HCT116 (cell line): Measurements from ENCODE around the gene PSMA7. TPM values are rescaled to one million over a fixed set of nuclear protein-coding genes. Genes with fewer than 3 reads are reported as not detected.

Experiments used
- ATAC-seq: fragments of 200-7000 bp; cut with Tn5 transposase; 2 replicates; pipeline ENCODE4 v1.9.1; 2020; ENCODE audit warnings: mild to moderate bottlenecking, moderate library complexity
- BruUV-seq: library from RNA; stranded (reverse); fragments of 400-500 nt; replicated peaks from 2 replicates; lab custom pipeline; 2021; lab: Mats Ljungman, UMichigan
- CTCF ChIA-PET: fragments of 300-600 bp; sonication (Branson Sonifier 250); formaldehyde crosslinking; loops from one replicate; lab custom pipeline; 2021; ENCODE audit warnings: antibody characterized with exemption; lab: Charles Lee
- POLR2A ChIA-PET: fragments of 300-600, 350-600 bp; sonication (Branson Sonifier 250); formaldehyde crosslinking; loops from one replicate; lab custom pipeline; 2021; ENCODE audit warnings: antibody characterized with exemption; lab: Charles Lee
- RAD21 ChIA-PET, 2 experiments: fragments of 300-600 bp; sonication (Branson Sonifier 250); formaldehyde crosslinking; loops; one replicate each; lab custom pipeline; 2023; ENCODE audit warnings: low total read pairs in 2 of 2; ENCODE audit not compliant: uncharacterized antibody in 2 of 2, unreplicated experiment in 2 of 2, low non-redundant PET in 1 of 2; lab: Charles Lee
- DNase-seq: peaks from one replicate; pipeline ENCODE4 v3.0.0-alpha.2; 2010; ENCODE audit warnings: low read depth, low spot score
- H2AFZ ChIP-seq: fragments of 200-600 bp; shearing (Covaris generic), sonication (generic); 2 replicates; pipeline ENCODE4 v1.6.1; 2017; ENCODE audit warnings: low read depth, mixed run types, mixed read lengths, antibody characterized with exemption, low read length; ENCODE audit not compliant: poor library complexity, severe bottlenecking
- H3K27ac ChIP-seq: 2 replicates; pipeline ENCODE4 v1.5.1; 2012; ENCODE audit warnings: low read depth, low read length
- H3K27me3 ChIP-seq: fragments of 200-600 bp; sonication (generic); 2 replicates; pipeline ENCODE4 v1.6.1; 2016; ENCODE audit warnings: mixed run types, low read length, mixed read lengths; ENCODE audit not compliant: insufficient read depth
- H3K36me3 ChIP-seq, 2 experiments: fragments of 200-500 bp in 1 of 2; fragments of 200-600 bp in 1 of 2; sonication (Bioruptor generic) in 1 of 2; sonication (generic) in 1 of 2; 2 replicates each; pipeline versions ENCODE4 v1.5.1 to v1.6.1; 2014 to 2016; ENCODE audit warnings: low read length in 2 of 2, inconsistent platforms in 1 of 2, mixed read lengths in 1 of 2, mixed run types in 1 of 2; ENCODE audit not compliant: insufficient read depth in 2 of 2, control insufficient read depth in 1 of 2
- H3K4me1 ChIP-seq, 2 experiments: fragments of 200-600 bp in 1 of 2; sonication (generic) in 1 of 2; 2 replicates each; pipeline versions ENCODE4 v1.5.1 to v1.6.1; 2012 to 2017; ENCODE audit warnings: low read length in 2 of 2, inconsistent platforms in 1 of 2, mild to moderate bottlenecking in 1 of 2, mixed read lengths in 1 of 2, mixed run types in 1 of 2, moderate library complexity in 1 of 2; ENCODE audit not compliant: insufficient read depth in 2 of 2, control insufficient read depth in 1 of 2
- H3K4me2 ChIP-seq: fragments of 200-600 bp; sonication (generic); 2 replicates; pipeline ENCODE4 v1.6.1; 2017; ENCODE audit warnings: mixed run types, low read length, mixed read lengths
- H3K4me3 ChIP-seq, 2 experiments: fragments of 200-600 bp in 1 of 2; sonication (generic) in 1 of 2; replicated peaks in 1 of 2; 2 replicates each; pipeline ENCODE4 v1.5.1; 2011 to 2016; ENCODE audit warnings: low read length in 2 of 2, control low read depth in 1 of 2, low read depth in 1 of 2, mild to moderate bottlenecking in 1 of 2, mixed read lengths in 1 of 2, mixed run types in 1 of 2
- H3K79me2 ChIP-seq: fragments of 200-600 bp; sonication (generic); 2 replicates; pipeline ENCODE4 v1.6.1; 2017; ENCODE audit warnings: mild to moderate bottlenecking, mixed run types, low read length, moderate library complexity, mixed read lengths; ENCODE audit not compliant: insufficient read depth
- H3K9ac ChIP-seq: fragments of 200-600 bp; sonication (generic); 2 replicates; pipeline ENCODE4 v1.6.1; 2016; ENCODE audit warnings: low read length, mixed read lengths
- H3K9me2 ChIP-seq: fragments of 200-600 bp; sonication (generic), shearing (Covaris generic); 2 replicates; pipeline ENCODE4 v1.6.1; 2017; ENCODE audit warnings: mixed run types, mild to moderate bottlenecking, moderate library complexity; ENCODE audit not compliant: insufficient read depth
- H3K9me3 ChIP-seq, 2 experiments: fragments of 200-500 bp in 1 of 2; fragments of 200-600 bp in 1 of 2; sonication (Bioruptor generic) in 1 of 2; sonication (generic) in 1 of 2; 2 replicates each; pipeline ENCODE4 v1.6.1; 2014 to 2017; ENCODE audit warnings: low read length in 2 of 2, mixed read lengths in 2 of 2, inconsistent platforms in 1 of 2, low read depth in 1 of 2, mild to moderate bottlenecking in 1 of 2, mixed run types in 1 of 2, moderate library complexity in 1 of 2; ENCODE audit not compliant: control insufficient read depth in 1 of 2, insufficient read depth in 1 of 2
- H4K20me1 ChIP-seq: fragments of 200-600 bp; sonication (generic), shearing (Covaris generic); 2 replicates; pipeline ENCODE4 v1.6.1; 2017; ENCODE audit warnings: mixed run types, mild to moderate bottlenecking, moderate library complexity; ENCODE audit not compliant: insufficient read depth
- CEBPB ChIP-seq: IDR thresholded peaks from 2 replicates; pipeline ENCODE4 v1.6.1; 2012; ENCODE audit warnings: low read depth
- EGR1 ChIP-seq: IDR thresholded peaks from 2 replicates; pipeline ENCODE4 v1.6.1; 2012; ENCODE audit warnings: low read depth
- ELF1 ChIP-seq: IDR thresholded peaks from 2 replicates; pipeline ENCODE4 v1.6.1; 2012; ENCODE audit warnings: low read depth, borderline replicate concordance
- EZH2 ChIP-seq: fragments of 200-600 bp; sonication (generic); IDR thresholded peaks from 2 replicates; pipeline ENCODE4 v1.6.1; 2017; ENCODE audit warnings: antibody characterized with exemption, mixed run types
- EZH2phosphoT487 ChIP-seq: fragments of 200-600 bp; IDR thresholded peaks from 2 replicates; pipeline ENCODE4 v1.6.1; 2018; ENCODE audit warnings: antibody characterized with exemption, borderline replicate concordance
- FOSL1 ChIP-seq: IDR thresholded peaks from 2 replicates; pipeline ENCODE4 v1.6.1; 2012; ENCODE audit warnings: low read depth
- JUND ChIP-seq: IDR thresholded peaks from 2 replicates; pipeline ENCODE4 v1.6.1; 2012
- MAX ChIP-seq: IDR thresholded peaks from 2 replicates; pipeline ENCODE4 v1.6.1; 2012
- POLR2A ChIP-seq: IDR thresholded peaks from 2 replicates; pipeline ENCODE4 v1.7.0; 2011; ENCODE audit warnings: borderline replicate concordance; ENCODE audit not compliant: insufficient read depth, insufficient read length; ENCODE audit errors: extremely low read depth
- RAD21 ChIP-seq: IDR thresholded peaks from 2 replicates; pipeline ENCODE4 v1.6.1; 2012; ENCODE audit warnings: low read depth, mild to moderate bottlenecking
- SIN3A ChIP-seq: IDR thresholded peaks from 2 replicates; pipeline ENCODE4 v1.6.1; 2012; ENCODE audit warnings: low read depth
- SRF ChIP-seq: IDR thresholded peaks from 2 replicates; pipeline ENCODE4 v1.6.1; 2012; ENCODE audit warnings: low read depth
- TCF7L2 ChIP-seq: IDR thresholded peaks from 2 replicates; pipeline ENCODE4 v1.7.0; 2011; ENCODE audit warnings: borderline replicate concordance, inconsistent platforms; ENCODE audit not compliant: insufficient read depth, insufficient read length; ENCODE audit errors: extremely low read depth
- ZFX ChIP-seq: fragments of 450-650 bp; IDR thresholded peaks from 2 replicates; pipeline ENCODE4 v1.6.1; 2017
- ZNF274 ChIP-seq: fragments of 200-500 bp; sonication (Bioruptor generic); IDR thresholded peaks from 2 replicates; pipeline ENCODE4 v1.6.1; 2014; ENCODE audit warnings: mild to moderate bottlenecking, low read depth, low read length, inconsistent platforms
- intact Hi-C: fragments of 100-400 bp; cut with micrococcal nuclease; formaldehyde crosslinking; loops from 2 replicates; pipeline ENCODE4 v1.10.0; 2022
- total RNA-seq: library from RNA; stranded (reverse); gene quantifications from one replicate; pipeline ENCODE4 v1.2.1, GENCODE V29; 2021; ENCODE audit not compliant: unreplicated experiment
- TF ChIP-seq, protein P1 (sequence below): IDR thresholded peaks from 2 replicates; pipeline ENCODE4 v1.6.1; 2011; ENCODE audit warnings: mild to moderate bottlenecking, low read length, moderate library complexity; ENCODE audit not compliant: insufficient replicate concordance; ENCODE audit errors: extremely low read depth
- TF ChIP-seq, protein P2 (sequence below), 3 experiments: fragments of 200-600 bp in 1 of 3; sonication (generic) in 1 of 3; IDR thresholded peaks in 2 of 3; conservative IDR thresholded peaks in 1 of 3; 2 replicates each; pipeline ENCODE4 v1.5.1; 2012 to 2017; ENCODE audit warnings: low read depth in 2 of 3, low read length in 2 of 3, antibody characterized with exemption in 1 of 3, borderline replicate concordance in 1 of 3, control low read depth in 1 of 3, mild to moderate bottlenecking in 1 of 3, mixed read lengths in 1 of 3, mixed run types in 1 of 3, moderate library complexity in 1 of 3; ENCODE audit not compliant: insufficient read depth in 1 of 3

PSMA7 gene
- total RNA-seq, 1 experiment from 2014 or later = 364 TPM

GRCh38 chr20:62160876-62161275, 17.7 kb upstream of the PSMA7 start (continued):
- no peak for TF ChIP-seq MAX
- no peak for TF ChIP-seq POLR2A
- no peak for TF ChIP-seq EGR1

DNA sequence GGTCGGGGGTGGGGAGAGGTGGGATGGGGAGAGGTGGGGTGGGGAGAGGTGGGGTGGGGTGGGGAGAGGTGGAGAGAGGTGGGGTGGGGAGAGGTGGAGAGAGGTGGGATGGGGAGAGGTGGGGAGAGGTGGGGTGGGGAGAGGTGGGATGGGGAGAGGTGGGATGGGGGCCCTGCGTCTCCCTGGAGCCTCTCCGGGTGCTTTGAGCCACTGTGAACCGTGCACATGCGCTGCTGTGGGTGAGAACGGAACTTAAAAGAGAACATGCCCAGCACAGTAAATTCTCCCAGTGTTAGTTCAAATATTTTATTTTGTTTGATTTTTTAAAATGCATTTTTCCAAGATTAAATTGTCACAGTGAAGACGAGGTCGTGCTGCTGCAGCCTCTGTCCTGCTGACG, 17.1 kb upstream of the PSMA7 start:
- Histone ChIP-seq H3K9me2 (no peaks in the 10 kb centered on the region), H3K9me3 (no peaks in the 10 kb centered on the region), H3K27ac (no peak overlapping the region; the same call in 1 of the 2 replicates), H3K36me3 (peaks cover 17 to 18% of the 10 kb centered on the region in 2 experiments; a peak in 3 of 4 replicates), H3K79me2 (peaks cover 59% of the 10 kb centered on the region), H2AFZ (no peak overlapping the region), H3K9ac (peak overlapping the region; percentile 50), H3K27me3 (no peaks in the 10 kb centered on the region), H4K20me1 (peaks cover 3% of the 10 kb centered on the region; the same call in 1 of the 2 replicates), H3K4me1 (peaks cover 48 to 66% of the 10 kb centered on the region in 2 experiments), H3K4me3 (no peak overlapping the region), H3K4me2 (peak overlapping the region; percentile 85)
- intact Hi-C loops = loop anchor here (2.0 kb wide), 1 partner anchor 23 kb away; the partner anchor contains the start of gene MTG2
- CTCF ChIA-PET = no interaction called here
- ATAC-seq (no peak), DNase-seq (no peak)
- no peak for TF ChIP-seq EZH2phosphoT487
- no peak for TF ChIP-seq SIN3A
- no peak for TF ChIP-seq FOSL1
- TF ChIP-seq, protein P1, sequence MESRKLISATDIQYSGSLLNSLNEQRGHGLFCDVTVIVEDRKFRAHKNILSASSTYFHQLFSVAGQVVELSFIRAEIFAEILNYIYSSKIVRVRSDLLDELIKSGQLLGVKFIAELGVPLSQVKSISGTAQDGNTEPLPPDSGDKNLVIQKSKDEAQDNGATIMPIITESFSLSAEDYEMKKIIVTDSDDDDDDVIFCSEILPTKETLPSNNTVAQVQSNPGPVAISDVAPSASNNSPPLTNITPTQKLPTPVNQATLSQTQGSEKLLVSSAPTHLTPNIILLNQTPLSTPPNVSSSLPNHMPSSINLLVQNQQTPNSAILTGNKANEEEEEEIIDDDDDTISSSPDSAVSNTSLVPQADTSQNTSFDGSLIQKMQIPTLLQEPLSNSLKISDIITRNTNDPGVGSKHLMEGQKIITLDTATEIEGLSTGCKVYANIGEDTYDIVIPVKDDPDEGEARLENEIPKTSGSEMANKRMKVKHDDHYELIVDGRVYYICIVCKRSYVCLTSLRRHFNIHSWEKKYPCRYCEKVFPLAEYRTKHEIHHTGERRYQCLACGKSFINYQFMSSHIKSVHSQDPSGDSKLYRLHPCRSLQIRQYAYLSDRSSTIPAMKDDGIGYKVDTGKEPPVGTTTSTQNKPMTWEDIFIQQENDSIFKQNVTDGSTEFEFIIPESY = no peak
- TF ChIP-seq SRF = no peak
- no peak for TF ChIP-seq EZH2
- TF ChIP-seq ELF1 = no peak
- no peak for TF ChIP-seq RAD21
- TF ChIP-seq JUND = no peak
- no peak for TF ChIP-seq ZFX
- no peak for TF ChIP-seq ZNF274
- TF ChIP-seq, protein P2, sequence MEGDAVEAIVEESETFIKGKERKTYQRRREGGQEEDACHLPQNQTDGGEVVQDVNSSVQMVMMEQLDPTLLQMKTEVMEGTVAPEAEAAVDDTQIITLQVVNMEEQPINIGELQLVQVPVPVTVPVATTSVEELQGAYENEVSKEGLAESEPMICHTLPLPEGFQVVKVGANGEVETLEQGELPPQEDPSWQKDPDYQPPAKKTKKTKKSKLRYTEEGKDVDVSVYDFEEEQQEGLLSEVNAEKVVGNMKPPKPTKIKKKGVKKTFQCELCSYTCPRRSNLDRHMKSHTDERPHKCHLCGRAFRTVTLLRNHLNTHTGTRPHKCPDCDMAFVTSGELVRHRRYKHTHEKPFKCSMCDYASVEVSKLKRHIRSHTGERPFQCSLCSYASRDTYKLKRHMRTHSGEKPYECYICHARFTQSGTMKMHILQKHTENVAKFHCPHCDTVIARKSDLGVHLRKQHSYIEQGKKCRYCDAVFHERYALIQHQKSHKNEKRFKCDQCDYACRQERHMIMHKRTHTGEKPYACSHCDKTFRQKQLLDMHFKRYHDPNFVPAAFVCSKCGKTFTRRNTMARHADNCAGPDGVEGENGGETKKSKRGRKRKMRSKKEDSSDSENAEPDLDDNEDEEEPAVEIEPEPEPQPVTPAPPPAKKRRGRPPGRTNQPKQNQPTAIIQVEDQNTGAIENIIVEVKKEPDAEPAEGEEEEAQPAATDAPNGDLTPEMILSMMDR (IDR thresholded peaks at IDR 0.05 in 2 of 3, conservative IDR thresholded peaks at IDR 0.05 in 1 of 3; ENCODE audit: borderline replicate concordance in 1 of 3, insufficient read depth in 1 of 3, low read depth in 2 of 3, low read length in 2 of 3) = no peak
- no peak for TF ChIP-seq CEBPB
- TF ChIP-seq TCF7L2 = no peak
- RAD21 ChIA-PET = no interaction called here
- POLR2A ChIA-PET = no interaction called here
- no TSS peak for BruUV-seq
